GM18951 (cell line): Measurements from ENCODE around the gene ADAM22.

Experiments used
- POLR2A ChIP-seq: IDR thresholded peaks from 4 replicates; pipeline ENCODE4 v1.6.1; 2011; ENCODE audit warnings: mild to moderate bottlenecking; ENCODE audit not compliant: insufficient read length, insufficient read depth; ENCODE audit errors: extremely low read depth
- in situ Hi-C: fragments of 300-500 bp; cut with MboI; formaldehyde crosslinking; loops from one replicate; pipeline ENCODE4 v1.12.0; 2022; ENCODE audit warnings: low sequenced_read_pairs, mixed read lengths, inconsistent platforms; ENCODE audit not compliant: unreplicated experiment

Gene ADAM22

GRCh38 chr7:87999261-87999660, 65.2 kb downstream of the ADAM22 start:
- in situ Hi-C loops = no loop called here
- TF ChIP-seq POLR2A = no peak

GRCh38 chr7:88001744-88002530, 67.9 kb downstream of the ADAM22 start:
- in situ Hi-C loops = no loop called here
- TF ChIP-seq POLR2A = no peak

- TF ChIP-seq POLR2A = no peak
Observed at GRCh38 chr7:88002617-88003016, 68.6 kb downstream of the ADAM22 start.

GRCh38 chr7:88003581-88003980, 69.5 kb downstream of the ADAM22 start:
- in situ Hi-C loops = no loop called here
- no peak for TF ChIP-seq POLR2A

More at GRCh38 chr7:88002617-88003016, 68.6 kb downstream of the ADAM22 start:
- in situ Hi-C loops = no loop called here

- TF ChIP-seq POLR2A = no peak
- in situ Hi-C loops = no loop called here
Observed at GRCh38 chr7:88005191-88005590, 71.1 kb downstream of the ADAM22 start.

GRCh38 chr7:88009651-88010050, 75.6 kb downstream of the ADAM22 start:
- no peak for TF ChIP-seq POLR2A
- in situ Hi-C loops = no loop called here

- in situ Hi-C loops = no loop called here
- no peak for TF ChIP-seq POLR2A
Observed at GRCh38 chr7:88012086-88012485, 78.0 kb downstream of the ADAM22 start.

GRCh38 chr7:88013981-88014380, 79.9 kb downstream of the ADAM22 start:
- in situ Hi-C loops = no loop called here
- no peak for TF ChIP-seq POLR2A

- TF ChIP-seq POLR2A = no peak
- in situ Hi-C loops = no loop called here
Observed at GRCh38 chr7:88014581-88014980, 80.5 kb downstream of the ADAM22 start.

GRCh38 chr7:88015309-88015708, 81.3 kb downstream of the ADAM22 start:
- in situ Hi-C loops = no loop called here
- TF ChIP-seq POLR2A = no peak

GRCh38 chr7:88018501-88018900, 84.5 kb downstream of the ADAM22 start:
- in situ Hi-C loops = no loop called here
- TF ChIP-seq POLR2A = no peak

- no peak for TF ChIP-seq POLR2A
- in situ Hi-C loops = no loop called here
Observed at GRCh38 chr7:88020953-88021665, 87.1 kb downstream of the ADAM22 start.

- TF ChIP-seq POLR2A = no peak
- in situ Hi-C loops = no loop called here
Observed at GRCh38 chr7:88027724-88028123, 93.7 kb downstream of the ADAM22 start.
